UCSD-AML1 (cell line): ENCODE measurements around the gene TRAF3IP3.

ENCODE experiments used
- DNase-seq: peaks from one replicate; lab custom pipeline; 2025; ENCODE audit not compliant: unreplicated experiment; lab: John Stamatoyannopoulos, UW

The TRAF3IP3 gene

DNA sequence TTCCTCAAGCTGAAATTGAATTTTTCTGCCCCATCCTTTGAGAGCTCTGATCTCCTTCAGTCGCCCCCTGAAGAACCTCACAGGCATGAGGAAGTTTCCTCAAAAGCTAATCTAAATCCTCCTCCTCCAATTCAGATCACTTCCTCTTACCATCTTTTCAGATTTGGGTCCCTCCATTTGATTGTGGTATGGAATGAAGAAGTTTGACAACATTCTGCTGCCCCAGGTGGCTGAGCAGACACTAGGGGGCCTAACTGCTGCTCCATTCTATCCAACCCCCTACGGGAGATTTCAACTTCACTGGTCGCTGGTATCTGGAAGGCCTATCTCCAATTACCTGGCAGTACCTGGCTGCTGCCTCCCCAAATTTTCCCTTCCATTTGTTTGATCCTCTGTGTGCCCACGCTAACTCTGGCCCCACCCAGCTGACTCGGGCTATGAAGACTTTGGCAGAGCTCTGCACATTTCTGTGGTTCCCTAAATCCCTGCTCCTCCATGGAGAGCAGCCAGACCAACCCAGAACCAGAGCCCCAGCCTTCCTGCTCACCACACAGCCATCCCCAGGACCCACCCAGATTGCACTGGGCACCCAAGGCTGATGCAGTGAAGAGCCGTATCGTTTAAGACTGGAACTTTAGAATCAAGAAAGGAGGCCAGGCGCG is 42.3 kb downstream of the TRAF3IP3 start:
- DNase-seq, result no peak

DNA sequence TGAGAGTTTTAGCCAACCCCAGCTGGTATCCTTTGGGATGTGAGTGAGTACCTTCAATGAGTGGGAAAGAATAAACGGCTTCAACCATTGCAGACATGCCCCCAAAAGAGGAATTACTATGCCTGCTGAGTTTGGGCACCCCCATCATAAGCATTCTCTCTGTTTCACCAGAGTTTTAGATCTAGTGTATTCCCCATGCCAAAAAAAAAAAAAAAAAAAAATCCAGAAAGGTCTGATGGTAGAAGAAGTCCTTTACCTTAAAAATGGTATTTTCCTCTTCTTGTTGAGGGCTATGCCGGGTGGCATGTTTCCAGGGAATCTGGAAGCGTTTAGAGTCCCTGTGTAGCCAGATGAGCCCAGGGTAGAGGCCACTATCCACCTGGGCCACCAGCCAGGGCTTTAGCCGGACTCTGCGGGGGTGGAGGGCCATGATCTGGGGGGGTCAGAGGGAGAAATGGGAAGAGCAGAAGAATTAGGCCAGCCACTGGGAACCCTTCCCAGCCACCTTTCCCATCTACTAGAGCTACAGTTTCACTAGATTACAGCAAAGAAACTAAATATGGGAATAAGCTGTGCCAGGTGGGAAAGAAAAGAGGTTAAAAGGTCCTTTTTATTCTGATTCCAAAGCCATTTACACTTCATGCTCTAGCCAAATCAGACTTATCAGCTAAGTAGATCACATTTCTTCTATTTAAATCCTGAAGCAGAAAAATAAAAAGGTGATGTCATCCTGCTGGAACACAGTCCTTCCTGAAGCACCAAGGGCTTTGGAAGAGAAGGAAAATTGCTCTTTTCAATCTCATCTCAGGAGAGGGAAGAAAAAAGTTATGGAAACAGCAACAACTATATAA is 45.4 kb downstream of the TRAF3IP3 start:
- no peak for DNase-seq

DNA sequence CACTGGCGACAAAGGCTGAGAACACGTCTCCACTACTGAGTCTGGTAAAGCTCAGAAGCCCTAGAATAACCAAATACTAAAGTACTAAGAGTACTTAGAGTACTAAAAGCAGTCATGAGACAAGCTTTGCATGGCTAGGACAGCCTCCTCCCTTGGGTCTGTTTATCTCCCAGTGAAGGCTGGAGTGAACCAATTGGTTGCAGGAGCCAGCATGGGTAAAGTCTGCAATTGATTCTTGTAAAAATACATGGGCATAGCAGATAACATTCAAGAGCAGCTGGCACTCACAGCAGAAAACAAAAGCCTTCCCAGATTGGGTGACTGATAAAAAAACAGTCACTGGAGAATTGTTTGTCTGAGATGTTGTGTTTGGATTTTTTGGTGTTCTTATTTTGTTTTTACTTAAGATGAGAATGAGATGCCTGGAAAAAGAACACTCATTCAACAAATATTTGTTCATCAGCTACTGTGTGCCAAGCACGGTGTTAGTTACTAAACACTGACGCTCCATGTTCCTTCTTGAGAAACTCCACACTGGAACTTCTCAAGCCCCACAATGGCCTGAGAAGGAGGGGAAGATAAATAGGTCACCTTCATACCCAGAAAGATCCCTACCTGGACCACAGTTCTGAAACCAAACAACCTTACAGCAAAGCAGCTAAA is 46.4 kb downstream of the TRAF3IP3 start:
- no peak for DNase-seq

DNA sequence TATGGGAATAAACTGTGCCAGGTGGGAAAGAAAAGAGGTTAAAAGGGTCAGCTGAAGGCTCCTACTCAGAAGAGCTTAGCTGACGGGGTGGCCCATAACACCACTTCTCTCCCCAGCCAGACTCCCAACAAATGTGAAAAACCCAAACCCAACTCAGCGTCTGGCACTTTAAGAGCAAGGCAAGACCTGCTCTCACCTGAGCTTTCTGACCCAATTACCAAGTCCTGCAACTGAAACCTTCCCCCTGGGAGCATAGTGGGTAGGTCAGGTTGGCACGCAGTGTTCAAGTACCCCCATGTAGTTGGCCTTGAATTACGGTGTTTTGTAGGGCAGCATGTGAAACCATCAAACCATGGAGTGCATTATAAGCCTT is 46.9 kb downstream of the TRAF3IP3 start:
- DNase-seq, result no peak

DNA sequence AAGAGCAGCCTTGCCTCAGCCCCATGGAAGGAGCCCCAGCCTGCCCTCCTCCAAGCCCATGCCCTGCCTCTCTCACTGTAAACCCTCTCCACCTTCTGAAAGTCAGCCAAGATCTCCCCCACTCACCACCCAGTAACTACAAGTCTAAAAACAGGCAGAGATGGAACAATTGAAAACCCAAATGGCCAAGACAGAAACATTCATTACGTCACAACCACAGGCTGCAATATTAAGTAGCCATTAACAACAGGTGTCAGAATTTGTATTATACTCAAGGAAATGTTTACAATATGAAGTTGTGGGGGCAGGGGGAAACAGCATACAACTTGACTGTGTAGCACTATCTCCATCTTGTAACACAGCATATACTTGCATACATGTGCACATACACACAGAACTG is 47.7 kb downstream of the TRAF3IP3 start:
- no peak for DNase-seq

DNA sequence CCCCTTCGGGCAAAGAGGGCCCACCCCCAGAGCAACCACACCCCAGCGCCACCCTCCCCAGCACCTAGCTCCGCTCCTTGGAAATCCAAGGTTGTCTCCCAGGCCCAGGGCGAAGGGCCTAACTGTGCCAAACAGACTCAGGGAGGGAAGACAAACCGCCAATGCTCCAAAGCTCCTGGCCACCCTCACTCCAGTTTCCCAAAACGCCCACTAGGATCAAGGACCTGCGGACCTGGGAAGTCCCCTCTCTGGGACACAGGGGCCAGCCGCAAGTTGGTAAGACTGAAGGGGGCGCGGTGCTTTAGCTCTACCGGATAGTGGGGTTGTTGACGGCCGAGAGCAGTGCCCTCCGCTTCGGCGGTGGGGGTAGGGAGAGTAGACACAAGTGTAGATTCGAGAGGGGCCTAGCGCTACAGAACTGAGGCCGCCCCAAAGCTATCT is 49.5 kb downstream of the TRAF3IP3 start:
- DNase-seq, result no peak

DNA sequence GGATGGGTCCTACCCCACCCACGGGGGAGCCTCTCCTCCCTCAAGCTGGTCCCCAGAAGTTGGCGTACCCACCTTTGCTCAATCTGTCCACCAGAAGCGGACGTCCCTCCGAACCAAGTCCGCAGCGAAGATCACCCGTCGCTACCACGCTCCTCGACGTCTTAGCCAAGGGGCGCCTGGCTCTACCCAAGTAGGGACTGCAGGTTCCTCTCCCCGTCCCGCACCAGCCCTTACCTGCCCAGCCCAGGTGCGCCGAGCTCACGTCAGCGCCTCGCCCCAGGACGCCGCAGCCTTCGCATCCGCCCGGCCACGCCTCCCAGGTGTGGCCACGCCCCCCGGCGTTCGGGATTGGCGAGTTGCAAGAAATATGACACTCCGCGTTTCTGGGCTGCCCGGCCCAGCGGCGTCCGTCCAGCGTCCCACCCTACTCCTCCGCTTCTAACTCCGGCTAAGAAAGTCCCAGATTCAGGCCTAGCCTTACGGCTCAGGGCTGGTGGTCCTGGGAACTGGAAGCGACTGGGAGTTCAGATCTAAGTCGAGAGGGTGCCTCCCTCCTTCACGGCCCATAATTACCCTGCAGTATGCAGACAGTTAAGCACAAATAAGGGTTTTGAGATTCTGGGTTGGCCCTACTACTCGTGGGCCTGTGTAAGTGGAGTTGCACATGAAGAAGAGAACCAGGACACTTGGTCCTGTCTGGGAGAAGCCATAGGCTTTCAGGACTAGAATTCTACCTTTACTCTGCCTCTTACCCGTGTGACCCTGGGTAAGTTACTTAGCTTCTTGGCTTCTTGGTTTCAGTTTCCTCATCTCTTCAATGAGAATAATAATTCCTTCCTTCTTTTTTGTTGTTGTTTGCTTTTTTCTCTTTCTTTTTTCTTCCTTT is 50.3 kb downstream of the TRAF3IP3 start, which contains the start of gene IRF6:
Gene IRF6, minus strand, starts transcription at position 268 of the 886 bp plus-strand sequence. CDS start 4,729 bp downstream, outside the sequence.
- no peak for DNase-seq

DNA sequence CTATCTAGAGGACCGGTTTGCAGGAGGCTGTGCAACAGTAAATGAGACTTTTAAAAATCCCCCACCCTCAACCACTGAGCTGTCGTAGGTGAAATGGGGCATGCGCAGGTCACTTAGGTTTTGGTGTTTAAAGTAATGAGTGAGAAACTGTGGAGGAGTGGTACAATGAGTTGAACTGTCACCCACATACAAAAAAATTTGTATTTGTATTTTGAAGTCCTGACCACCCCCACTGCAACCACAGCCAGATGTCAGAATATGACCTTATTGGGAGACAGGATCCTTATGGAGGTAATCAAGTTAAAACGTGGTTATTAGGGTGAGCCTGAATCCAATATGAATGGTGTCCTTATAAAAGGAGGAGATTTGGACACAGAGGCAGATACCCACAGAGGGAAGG is 51.7 kb downstream of the TRAF3IP3 start:
- DNase-seq, result no peak

DNA sequence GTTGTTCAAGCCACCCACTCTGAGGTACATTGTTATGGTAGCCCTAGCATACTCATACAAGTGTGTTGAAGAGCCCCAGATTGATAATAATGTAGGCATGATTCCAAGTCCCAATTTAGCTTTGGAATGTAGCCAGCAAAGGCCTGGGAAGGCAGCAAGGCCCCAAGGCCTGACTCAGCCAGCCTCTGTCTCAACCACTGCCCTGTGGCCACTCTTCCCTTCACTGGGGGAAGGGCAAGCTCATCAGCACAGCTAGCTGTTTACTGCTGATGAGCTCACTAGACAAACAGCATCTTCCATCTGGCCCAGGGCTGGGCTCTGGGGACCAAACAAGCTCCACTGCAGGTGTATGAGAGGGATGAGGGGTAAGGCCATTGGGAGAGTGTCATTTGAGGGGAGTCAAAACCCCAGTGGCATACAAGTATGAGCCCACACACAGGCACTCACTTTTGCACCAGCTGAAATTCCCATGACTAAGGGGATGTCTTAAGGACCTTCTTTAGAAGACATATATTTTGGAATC is 52.3 kb downstream of the TRAF3IP3 start:
- DNase-seq, result no peak

DNA sequence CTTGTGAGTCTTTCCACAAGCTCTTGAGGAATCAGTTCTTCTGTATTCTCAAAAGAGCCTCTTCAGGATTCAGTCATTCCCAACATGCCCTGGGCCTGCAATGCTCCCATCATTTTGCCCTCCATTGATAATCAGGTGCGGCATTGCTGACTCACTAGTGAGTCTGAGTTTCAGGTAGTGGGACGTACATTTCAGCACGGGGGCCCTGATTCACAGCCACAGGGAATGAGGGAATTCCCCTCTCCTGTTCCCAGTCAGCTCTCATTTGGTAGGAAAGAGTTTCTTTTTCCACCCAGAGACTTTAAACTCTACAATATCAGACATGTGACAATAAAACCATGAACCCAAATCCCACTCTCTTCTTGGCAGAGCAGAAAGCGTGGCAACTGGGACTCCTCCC is 53.8 kb downstream of the TRAF3IP3 start:
- no peak for DNase-seq

DNA sequence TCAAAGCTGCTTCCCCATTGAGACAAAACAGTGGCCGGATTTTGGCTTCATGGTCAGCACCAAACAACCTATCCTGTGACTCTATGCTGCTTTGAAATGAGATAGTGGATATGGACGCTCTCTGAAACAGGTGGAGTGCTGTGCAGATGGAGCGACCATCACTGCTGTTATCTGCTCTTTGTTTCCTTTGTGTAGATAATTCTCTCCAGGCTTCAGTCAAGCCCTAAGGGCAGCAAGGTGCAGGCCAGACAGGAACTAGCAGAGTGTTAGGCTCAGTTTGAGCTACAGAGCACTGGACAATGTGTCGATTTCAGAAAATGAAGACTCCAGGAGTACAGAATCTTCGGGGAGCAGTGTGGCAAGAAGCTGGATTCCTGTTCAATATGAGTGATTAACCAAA is 54.9 kb downstream of the TRAF3IP3 start:
- DNase-seq, result no peak

DNA sequence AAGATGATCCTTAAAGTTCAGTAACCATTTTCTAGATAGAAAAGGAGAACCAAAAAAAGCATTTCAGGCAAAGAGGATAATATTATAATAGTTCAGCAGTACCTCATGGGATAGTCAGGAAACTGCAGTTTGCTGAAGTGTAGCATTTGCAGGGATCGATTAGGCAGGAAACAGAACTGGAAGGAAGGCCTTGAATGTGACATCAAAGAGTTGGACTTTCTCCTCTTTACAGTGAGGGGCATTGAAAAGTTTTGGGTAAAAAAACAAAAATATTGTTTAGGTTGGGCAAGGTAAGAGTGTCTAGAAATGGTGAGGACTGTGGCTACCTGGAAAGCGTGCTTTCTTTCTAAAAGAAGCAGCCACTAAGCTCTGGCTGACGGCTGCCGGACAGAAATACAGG is 58.0 kb downstream of the TRAF3IP3 start:
- DNase-seq, result no peak

DNA sequence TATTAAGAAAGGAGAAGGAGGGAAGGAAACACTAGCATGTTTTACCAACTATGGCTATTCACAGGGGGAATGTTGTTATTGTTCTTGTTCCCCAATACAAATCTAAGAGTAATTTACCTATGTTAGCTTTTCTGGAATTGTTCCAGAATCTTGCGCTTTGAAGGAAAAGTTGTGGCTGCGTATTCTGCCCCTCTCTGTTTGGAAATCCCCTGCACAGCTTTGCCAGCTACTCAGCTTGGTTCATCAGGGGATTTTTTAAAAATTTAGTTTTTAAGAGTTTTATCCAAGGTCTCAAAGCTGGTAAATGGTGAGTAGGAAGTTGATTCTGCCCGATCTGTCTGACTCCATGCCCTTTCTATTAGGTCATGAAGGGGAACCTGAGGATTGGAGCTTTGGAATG is 59.6 kb downstream of the TRAF3IP3 start:
- DNase-seq, result no peak

DNA sequence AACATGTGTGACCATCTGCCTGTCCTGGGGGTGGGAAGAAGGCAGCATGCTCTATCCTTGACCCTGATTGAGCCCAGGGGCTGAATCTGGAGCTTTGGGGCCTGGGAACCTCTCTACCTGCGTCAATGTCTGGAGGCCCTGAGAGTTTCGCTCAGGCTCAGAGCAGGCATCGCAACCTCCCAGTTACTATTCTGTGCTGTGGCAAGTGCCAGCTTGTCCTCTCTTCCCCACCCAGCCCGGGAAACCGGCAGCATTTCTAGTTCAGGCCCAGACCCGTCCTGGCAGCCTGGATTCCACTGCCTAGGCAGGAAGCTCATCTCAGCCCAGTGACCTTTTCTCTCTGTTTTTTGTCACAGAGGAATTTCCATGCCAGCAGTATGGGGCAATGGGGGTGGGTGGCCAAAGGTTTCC is 60.1 kb downstream of the TRAF3IP3 start:
- no peak for DNase-seq

DNA sequence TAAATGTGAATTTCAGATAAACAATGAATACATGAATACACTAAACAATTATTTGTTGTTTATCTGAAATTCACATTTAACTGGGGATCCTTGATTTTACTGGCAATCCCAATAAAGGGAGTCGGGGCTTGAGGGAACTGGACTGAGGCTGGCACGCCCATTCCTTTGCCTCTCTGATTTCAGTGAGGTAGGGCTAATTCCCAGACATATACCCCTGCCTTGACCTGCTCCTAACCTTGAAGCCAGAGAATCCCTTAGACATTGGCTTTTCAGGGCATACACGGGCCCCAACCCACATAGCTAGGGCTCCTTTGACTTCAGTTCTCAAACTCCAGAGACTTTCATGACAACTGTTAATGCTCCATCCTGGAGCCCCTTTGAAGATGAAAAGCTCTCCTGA is 61.1 kb downstream of the TRAF3IP3 start:
- DNase-seq, result no peak

DNA sequence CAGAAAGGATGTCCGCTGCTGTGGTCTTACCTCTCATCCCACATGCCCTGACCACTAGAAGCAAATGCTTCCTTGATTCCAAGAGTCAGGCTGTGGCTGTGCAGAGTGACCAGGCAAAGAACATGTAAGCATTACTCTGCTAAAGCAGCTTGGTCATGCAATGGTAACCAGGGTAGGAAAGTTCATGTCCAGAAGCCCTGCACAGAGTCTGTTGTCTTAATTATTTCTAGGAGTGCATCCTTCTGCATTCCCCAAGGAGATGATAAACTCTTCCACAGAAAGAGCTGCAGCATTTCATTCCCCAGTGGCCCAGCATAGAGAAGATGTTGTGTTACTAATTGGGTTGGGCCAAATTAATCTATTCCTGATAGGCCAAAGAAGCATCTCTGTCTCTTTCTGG is 61.8 kb downstream of the TRAF3IP3 start:
- no peak for DNase-seq

DNA sequence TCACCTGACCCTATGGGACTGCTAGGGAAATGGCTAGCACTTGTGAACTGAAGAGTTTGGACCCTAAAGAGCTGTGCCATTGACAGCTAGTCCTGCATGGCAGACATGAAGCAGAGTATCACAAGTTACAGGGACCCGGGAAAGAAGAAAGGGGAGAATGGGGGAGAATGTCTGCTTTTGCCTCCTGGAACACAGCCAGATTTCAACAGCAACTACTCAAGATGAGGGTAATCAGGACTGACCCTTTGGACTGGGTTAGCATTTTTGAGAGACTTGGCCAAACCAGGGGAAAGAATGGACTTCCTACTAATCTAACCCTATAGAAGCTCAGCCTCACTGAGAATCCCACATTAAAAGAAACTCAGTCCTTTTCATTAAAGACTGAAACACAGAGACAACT is 63.2 kb downstream of the TRAF3IP3 start:
- DNase-seq, result no peak

DNA sequence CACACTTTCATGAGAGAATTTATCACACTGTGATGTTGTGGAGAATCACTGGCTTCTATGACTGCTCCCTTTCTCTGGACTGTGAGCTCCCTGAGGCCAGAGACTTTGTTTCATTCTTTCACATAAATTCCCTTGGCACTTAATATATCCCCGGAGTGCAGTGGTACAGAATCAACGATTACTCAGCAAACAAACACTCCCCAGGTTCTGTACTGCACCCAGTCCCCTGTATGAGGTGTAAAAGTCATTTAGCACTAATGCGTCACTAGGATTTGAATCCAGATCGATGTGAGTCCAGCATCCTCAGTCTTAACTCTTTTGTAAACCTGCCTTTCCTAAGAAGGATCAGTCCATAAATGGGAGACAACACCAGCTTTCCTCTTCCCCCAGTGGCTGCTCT is 65.1 kb downstream of the TRAF3IP3 start:
- DNase-seq, result no peak

DNA sequence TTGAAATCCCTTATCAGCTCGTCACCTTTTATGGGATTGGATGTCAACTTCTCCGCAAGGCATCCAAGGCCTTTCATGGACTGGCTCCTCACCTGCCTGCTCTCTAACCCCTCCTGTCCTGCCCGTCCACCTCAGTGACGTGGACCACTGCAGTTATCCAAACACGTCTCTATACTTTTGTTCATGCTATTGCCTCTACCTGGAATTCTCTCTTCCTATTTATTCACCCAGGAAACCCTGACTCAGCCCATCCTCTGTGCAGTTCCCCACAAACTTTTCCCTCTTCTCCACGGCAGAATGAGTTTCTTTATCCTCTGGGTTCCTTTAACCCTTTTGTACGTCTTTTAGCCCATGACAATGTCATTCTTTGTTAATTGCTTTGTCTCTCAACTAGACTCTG is 66.9 kb downstream of the TRAF3IP3 start:
- DNase-seq, result no peak

DNA sequence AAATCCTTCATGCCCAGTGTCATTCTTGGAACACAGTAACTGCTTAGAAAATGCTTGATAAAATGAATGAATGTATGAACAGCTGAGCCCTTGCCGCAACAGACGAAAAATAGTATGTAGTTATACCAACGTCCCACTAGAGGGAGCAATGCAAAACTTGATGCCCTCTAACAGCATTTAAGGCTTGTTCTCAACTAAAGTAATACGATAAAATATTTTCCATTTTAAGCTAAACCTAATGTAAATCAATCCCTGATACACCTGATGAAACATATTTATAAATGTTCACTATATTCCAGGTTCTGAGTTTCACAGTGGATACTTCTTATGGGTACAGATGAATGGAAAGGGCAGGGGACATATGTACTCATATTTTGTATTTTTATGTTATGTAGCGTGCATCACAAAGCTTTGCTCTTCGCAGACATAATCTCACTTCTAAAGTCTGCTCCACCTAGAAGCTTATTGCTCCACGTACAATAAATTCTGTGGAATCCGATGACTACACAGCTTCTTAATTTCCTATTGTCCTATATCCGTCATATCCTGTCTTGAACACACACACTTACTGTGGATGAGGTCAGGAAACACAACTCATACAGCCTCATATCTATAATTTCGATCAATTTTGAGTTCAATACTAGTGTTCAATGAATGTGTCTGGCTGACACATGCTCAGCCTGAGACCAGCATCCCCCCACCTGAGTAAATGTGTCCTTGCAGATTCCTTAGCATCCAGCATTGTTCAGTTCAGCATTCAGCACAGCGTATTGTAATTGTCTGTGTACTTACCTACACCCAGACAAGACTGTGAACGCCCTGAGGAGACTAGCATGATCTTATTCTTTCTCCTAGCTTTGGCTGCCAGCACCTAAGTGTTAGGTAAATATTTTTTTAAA is 67.5 kb downstream of the TRAF3IP3 start:
- no peak for DNase-seq
